ENCODE measurements around the gene CCL25.

Gene CCL25

DNA sequence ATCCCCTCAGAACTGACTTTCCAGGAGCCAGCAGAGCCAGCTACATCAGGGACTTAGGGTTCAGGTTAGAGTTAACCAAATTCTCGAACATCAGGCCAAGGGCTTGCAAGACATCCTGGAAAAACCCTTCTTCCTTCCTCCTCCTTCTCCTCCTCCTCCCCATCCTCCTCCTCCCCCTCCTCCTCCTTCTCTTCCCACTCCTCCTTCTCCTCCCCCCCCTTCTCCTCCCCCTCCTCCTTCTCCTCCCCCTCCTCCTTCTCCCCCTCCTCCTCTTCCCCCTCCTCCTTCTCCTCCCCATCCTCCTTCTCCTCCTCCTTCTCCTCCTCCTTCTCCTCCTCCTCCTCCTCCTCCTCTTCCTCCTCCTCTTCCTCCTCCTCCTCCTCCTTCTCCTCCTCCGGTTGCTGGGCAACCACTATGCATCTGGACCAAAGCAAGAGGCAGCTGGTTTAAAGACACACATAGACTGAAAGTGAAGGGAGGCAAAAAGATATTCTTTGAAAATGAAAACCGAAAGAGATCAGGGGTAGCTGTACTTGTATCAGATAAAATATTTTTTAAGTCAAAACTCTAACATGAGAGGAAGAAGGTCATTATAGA is 5.9 kb upstream of the CCL25 start:
- DNase-seq: no peak

DNA sequence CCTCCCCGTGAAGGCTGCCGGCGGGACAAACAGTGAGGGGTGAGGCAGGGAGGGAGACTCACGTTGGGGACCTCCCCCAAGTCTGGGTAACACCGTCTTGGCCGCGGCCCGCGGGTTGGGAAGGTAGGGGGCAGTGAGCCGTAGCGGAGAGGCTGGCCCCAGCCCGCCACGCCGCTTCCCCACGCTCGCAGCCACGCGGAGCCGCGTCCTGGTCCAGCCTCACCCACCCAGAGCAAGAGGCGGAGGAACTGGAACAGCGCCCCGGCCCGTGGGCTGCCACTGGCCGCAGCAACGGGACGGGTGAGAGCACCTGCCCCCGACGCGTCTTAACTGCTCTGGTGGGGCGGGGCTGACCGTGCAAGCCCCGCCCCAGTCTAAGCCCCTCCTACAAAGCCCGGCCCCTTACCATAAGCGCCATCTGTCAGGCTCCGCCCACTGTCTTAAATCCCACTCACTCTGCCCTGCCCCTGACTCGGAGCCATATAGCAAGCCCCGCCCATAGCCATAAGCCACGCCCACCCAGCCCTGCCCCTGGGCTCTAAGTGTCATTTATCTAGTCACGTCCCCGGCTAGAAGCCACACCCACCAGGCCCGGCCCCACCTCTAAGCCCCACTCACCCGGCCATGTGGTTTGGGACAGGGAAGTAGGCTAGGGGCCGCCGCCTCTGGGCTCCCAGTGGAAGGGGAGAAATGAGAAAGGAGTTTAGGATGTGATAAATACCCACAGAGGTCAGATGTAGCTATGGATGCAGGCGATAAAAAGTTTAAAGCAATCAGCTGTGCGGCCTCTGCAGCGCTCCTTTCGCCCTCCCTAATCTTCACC is 2.1 kb upstream of the CCL25 start:
- no peak for DNase-seq

DNA sequence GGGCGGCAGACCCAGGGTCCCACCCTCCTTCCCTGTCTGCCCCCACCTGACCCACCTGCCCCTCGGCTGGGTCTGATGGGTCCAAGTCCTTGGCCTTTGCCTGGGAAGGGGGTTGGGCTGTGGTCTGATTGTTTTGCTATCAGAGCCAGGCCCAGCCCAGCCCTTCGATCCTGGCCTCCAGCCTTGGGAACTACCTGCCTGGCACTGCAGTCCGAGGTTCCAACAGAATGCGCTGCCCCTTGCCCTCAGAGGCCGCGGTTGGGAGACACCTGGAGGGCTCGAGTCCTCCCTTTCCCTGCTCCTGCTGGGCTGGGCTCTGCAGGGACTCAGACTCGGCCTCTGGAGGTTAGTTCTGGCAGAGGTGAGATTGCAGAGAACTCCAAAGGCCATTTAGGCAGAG is 1.6 kb downstream of the CCL25 start:
- DNase-seq: no peak

DNA sequence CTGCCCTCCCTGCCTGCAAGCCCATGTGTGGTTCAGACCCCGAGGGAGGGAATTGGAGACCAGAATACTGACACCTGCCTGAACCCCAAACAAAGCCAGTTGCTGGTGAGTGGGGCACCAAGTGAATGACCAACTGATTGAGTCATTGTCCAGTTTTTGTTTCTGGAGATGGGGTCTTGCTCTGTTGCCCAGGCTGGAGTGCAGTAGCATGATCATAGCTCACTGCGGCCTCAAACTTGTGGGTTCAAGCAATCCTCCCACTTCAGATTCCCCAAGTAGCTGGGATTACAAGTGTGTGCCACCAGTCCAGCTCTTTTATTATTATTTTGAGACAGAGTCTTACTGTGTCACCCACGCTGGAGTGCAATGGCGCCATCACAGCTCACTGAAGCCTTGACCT is 4.0 kb downstream of the CCL25 start:
- no peak for DNase-seq

DNA sequence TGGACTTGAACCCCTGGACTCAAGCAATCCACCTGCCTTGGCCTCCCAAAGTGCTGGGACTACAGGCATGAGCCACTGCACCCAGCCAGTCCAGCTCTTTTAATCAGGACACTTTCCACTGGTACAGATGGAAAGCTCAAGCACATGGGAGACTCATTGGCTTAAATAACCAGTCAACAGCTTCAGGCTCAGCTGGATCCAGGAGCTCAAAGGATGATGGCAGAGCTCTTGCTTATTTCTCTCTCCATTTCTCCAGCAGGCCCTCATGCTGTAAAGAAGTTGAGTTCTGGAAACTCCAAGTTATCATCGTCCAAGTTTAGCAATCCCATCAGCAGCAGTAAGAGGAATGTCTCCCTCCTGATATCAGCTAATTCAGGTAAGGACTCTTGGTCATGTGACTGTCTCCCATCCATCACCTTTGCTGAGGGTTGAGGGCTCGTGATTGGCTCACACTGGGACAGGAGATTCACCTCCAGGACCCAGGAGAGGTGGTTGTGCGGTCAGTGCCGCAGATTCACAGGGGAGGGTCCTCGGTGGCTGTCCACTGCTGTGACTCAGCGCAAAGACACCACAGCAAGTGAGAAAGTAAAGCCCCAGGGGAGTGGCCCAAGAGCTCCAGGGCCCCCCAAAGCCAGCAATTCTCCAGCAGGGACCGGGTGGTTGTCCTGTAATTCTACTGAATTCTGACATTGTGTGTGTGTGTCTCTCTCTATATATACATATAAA is 5.1 kb downstream of the CCL25 start:
- no peak for DNase-seq

DNA sequence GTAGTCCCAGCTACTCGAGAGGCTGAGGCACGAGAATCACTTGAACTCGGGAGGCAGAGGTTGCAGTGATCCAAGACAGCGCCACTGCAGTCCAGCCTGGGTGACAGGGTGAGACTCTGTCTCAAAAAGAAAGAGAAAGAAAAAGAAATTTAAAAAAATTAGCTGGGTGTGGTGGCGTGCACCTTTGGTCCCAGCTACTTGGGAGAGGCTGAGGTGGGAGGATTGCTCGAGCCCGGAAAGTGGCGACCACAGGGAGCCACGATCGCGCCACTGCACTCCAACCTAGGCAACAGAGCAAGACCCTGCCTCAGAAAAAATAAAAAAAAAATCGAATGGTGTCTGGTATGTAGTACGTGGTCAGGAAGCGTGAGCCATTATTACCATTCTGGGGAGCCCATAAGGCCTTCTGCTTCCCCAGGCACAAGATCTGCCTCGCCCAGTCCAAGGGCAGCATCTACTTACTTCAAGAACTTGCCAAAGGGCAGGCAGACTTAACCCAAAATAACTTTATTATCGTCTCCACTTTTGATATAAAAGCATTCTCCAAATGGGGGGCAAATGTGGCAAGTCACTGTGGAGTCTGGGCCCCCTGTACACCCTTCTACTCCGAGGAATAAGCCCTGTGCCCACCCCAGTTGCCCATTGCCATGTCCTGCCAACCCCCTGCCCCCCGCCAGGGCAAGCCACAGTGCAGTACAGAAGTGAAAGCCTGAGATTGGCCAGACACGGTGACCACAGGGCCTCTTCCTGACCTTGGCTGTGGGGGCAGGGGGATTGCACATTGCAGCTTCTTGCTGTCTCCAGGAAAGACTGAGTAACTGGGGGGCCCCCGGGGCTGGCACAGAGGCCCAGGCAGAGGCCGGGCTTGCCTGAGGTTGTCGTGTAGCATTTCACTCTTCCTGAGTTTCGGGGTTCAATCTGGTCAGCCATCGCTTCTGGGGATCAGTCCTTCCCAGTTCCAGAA is 12.6 kb downstream of the CCL25 start:
- DNase-seq: no peak

DNA sequence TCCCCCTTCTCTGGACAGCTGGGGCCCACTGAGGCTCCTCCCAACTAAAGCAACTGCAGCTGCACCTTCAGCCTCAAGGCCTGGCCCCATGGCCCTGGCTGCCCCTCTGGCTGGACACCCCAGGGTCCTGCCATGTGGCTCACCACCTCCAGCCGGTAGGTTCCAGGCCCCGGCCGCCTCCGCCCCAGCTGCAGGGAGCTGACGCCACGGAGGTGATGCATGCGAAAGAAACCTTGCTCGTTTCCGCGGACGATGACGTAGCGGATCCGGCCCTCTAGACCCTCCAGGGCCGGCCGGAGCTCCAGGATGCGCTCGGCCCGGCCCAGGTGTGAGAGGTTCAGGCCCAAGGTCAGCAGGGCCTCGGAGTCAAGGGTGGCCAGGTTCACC is 13.3 kb downstream of the CCL25 start:
- no peak for DNase-seq

DNA sequence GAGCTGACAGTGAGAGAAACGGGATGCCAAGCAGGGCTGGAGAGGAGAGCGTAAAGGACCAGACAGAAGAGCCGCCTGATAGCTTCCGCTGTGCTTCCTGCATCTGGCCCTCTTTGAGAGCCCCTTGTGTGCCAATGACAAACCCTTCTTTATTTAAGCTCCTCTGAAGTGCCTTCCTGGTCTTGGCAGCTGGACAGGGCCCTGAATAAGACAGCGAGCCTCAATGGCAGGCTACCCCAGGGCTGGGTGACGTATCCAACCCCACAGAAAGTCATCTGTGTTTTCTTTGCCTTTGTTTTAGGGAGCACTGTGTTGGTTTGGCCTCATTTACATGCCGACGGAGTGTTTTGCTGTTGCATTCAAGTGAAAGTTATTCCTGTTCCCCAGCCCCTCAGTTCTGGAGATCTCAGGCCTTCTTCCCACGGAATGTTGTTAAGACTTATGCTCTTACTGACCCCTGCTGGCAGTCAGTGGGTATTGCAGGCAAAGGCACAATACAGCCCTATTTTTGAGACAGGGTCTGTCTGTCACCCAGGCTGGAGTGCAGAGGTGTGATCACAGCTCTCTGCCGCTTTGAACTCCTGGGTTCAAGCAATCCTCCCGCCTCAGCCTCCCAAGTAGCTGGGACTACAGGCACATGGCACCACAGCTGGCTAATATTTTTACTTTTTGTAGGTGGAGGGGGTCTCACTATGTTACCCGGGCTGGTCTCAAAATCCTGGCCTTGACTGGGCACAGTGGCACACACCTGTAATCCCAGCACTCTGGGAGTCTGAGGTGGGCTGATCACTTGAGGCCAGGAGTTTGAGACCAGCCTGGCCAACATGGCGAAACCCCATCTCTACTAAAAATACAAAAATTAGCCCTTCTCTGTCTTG is 16.8 kb downstream of the CCL25 start:
- no peak for DNase-seq

DNA sequence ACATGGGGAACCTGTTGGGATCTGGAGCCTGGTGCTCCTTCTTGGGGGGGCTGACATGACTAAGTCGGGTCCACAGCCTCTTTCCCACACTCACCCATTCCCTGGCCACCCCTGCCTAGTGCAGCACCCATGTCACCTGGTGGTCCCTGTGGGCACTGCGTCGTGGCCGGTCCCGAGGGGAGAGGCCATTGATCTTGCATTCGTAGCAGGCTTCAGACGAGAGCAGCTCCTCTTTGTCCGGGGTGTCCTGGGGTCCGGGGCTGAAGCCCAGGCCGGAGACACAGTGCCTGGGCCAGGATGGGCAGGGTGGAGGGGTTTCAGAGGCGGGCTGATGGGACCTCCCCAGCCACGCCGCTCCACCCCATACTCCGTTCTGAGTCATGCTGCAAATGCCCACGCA is 19.4 kb downstream of the CCL25 start:
- DNase-seq: no peak

DNA sequence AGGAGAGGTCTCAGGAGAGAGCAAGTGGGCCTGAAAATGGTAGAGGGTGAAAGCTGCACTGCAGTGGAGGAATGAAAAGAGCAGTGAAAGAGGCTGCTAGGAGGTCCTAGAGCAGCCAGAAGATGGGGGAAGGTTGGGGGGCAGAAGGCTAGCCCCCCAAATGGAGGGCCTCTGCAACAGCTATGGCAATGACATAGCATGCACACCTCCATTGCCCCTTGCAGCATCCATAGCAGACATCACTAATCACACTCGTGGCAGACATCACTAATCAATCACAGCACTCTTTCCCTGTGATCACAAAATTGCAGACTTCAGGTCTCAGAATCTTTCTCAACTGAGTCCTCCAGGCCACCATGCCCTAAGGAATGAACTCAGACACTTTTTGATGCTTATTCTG is 21.9 kb downstream of the CCL25 start:
- DNase-seq: no peak

DNA sequence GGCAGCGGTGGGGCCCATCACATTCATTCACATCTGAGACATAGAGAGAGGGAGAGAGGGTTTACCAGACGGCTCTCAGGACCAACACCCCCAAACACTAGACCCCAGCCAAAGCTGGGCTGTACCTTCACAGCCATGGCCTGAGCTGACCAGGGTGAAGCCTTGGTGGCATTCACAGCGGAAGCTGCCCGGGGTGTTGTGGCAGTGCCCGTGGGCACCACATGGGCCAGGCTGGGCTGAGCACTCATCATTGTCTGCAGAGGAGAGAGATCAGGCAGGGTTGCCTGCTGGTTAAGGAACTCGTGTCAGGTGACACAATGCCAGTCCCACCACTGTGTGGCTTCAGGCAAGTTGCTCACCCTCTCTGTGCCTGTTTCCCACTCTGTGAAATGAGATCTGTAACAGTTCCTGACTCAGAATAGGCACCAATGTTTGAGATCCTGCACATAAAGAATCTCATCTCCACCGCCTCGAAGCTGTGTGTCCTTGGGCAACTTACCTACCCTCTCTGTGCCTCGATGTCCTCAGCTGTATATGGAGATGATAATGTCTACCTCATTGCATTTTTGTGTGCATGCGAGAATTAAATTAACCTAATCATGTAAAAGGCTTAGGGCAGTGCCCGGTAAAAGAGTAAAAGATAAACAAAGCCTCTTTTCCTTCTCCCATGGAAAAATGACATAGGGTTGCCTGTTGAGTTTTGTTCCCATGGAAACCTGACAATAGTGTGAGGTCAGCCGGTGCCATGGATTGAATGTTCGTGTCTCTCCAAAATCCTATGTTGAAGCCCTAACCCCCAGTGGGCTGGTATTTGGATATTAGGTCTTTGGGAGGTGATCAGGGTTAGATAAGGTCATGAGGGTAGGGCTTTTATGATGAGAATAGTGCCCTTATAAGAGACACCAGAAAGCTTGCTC is 22.9 kb downstream of the CCL25 start:
- no peak for DNase-seq

DNA sequence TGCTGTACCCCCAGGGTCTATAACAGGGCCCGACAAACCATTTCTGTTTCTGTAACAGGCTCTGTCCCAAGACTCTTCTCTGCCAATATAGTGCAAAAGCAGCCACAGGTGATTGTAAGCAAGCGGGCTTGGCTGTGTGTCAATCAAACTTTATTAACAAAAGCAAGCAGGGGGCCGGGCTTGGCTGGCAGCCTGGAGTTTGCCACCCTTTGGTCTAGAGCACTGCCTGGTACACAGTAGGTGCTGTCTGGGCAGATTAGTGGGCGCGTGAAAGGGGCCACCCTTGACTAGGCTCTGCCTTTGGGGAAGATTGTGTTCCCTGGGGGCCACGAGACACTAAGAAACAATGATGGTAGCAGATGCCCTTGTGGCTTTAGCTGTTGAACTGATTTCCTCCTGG is 27.4 kb downstream of the CCL25 start:
- no peak for DNase-seq

DNA sequence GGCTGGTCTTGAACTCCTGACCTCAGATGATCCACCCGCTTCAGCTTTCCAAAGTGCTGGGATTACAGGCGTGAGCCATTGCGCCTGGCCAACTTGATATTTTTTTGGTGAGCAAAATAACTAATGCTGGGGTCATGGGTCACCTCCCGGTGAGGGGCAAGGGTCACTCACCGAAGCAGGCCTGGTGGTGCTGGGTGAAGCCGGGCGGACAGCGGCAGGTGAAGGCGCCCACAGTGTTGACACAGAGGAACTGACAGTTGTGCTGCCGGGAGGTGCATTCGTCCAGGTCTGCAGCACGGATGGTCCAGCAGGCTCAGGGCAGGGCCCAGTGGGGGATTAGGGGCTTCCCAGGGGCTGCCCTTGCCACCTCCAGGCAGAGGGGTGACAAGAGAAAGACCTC is 28.3 kb downstream of the CCL25 start:
- DNase-seq: no peak

DNA sequence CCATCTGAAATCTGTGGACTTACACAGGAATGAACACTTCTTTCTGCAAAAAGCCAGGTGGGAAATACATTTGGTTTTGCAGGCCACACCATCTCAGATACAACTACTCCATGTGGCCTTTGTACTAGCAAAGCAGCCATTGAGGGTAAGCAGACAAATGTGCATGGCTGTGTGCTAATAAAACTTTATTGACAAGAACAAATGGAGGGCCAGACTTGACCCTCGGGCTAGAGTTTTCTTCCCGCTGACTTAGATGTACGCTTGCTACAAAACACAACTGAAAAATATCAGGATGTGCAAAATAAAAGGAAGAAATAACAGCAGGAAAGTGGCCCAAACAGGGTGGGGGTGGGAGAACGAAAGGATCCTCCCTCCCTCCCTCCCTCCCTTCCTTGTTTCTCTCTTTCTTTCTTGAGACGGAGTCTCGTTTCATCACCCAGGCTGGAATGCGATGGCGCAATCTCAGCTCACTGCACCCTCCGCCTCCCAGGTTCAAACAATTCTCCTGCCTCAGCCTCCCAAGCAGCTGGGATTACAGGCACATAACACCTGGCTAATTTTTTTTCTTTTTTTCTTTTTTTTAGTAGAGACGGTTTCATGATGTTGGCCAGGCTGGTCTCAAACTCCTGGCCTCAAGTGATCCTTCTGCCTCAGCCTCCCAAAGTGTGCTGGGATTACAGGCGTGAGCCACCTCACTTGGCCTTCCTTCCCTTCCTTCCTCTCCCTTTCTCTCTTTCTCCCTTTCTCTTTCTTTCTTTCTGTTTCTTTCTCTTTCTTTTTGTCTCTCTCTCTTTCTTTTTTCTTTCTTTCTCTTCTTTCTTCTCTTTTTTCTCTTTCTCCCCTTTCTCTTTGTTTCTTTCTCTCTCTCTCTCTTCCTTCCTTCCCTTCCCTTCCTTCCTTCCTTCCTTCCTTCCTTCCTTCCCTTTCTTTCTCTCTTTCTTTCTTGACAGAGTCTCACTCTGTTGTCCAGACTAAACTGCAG is 29.3 kb downstream of the CCL25 start:
- no peak for DNase-seq

DNA sequence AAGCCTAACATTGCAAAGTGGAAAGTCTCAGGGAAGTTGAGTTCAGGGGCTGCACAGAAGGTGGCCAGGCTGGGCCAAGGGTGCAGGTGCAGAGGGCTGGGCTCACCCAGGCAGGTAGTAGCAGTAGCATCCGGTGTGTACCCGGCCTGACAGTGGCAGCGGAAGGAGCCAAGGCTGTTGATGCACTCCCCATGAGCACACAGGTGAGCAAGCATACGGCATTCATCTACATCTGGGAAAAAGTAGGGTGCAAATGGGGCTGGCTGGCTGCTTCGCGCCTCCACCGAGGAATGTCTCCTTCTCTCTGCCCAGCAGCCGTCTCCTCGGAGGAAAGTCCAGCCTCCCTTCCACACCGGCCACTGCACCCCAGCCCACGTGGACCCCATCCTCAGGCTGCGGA is 30.6 kb downstream of the CCL25 start:
- DNase-seq: peak; percentile 1

DNA sequence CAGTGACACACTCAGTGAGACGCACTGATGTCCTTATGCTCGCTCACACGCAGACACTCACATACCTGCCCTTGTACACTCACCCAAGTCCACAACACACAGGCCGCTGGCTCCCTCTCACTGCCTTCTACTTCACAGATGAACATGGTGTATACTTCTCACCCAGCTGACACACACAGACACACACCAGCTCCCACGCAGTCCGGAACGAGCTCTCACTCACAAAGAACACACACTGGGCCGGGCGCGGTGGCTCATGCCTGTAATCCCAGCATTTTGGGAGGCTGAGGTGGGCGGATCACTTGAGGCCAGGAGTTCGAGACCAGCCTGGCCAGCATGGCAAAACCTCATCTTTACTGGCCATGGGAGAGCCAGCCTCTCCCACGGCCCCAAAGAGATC is 31.6 kb downstream of the CCL25 start:
- DNase-seq: no peak

DNA sequence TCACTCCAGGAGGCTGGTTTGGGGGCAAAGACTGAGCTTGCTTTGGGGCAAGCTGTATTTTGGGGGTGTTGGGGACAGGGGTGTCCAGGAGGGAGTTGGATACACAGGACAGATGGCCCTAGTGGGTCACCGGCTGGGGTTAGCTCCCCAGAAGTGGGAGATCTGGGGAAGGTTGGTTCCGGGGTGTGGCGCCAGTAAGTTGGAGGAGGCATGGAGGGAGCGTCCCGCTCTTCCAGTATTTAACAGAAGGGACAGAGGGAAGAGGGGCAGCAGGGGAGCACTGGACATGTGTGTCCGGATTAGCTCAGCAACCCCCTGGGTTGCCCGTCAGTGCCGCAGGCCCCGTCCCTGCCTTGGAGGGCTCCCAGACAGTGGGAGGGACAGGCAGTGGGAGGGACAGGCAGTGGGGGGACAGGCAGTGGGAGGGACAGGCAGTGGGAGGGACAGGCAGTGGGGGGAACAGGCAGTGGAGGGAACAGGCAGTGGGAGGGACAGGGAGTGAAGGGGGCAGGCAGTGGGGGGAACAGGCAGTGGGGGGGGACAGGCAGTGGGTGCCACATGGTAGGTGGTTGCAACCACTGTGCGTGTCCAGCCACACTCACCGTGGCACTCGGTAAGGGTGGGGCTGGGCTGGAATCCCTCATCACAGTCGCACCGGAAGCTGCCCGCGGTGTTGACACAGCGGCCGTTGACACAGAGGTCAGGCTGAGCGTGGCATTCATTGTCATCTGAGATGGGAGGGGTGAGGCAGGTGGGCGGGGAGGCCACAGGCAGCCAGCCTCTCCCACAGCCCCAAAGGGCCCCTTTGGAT is 33.2 kb downstream of the CCL25 start:
- DNase-seq: peak; percentile 58

DNA sequence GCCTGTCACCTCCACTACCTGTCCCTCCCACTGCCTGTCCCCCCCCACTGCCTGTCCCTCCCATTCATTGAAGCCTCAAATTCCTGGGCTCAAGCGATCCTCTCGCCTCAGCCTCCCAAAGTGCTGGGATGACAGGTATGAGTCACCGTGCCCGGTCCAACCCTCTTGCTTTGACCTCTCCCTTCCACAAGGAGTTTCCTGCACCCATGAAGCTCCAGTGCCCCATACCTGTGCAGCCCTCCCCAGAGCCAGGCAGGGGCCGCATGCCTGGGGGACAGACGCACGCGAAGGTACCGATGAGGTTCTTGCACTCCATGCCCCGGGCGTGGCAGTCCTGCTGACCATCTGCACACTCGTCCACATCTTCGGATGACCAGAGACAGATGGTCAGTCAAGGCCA is 34.3 kb downstream of the CCL25 start:
- no peak for DNase-seq

DNA sequence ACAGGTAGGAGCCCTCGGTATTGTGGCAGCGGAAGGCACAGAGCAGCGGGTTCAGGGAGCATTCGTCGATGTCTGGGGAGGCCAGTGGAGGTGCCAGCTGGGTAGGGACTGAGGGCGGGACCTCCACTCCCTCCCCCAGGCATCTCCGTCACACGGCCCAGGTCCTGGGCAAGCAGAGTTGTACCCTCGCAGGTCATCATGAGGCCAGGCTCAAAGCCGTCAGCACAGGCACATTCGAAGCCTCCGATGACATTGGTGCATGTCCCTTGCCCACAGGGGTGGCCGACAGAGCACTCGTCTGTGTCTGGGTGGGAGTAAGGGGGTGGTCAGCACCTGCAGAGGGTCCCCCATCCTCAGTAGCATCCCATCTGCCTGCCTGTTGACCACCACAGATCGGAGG is 35.3 kb downstream of the CCL25 start:
- DNase-seq: no peak
